PC-9 (cell line): ENCODE measurements around the gene MMD2.

Experiments
- EZH2 ChIP-seq: fragments of 200-600 bp; sonication (generic); IDR thresholded peaks from 2 replicates; pipeline ENCODE4 v1.8.0; 2017; ENCODE audit warnings: antibody characterized with exemption, low read depth
- TF ChIP-seq, protein P1 (sequence below): fragments of 200-600 bp; sonication (generic); conservative IDR thresholded peaks from 2 replicates; pipeline ENCODE4 v1.6.1; 2017; ENCODE audit warnings: mixed run types, antibody characterized with exemption, mild to moderate bottlenecking, moderate library complexity

DNA sequence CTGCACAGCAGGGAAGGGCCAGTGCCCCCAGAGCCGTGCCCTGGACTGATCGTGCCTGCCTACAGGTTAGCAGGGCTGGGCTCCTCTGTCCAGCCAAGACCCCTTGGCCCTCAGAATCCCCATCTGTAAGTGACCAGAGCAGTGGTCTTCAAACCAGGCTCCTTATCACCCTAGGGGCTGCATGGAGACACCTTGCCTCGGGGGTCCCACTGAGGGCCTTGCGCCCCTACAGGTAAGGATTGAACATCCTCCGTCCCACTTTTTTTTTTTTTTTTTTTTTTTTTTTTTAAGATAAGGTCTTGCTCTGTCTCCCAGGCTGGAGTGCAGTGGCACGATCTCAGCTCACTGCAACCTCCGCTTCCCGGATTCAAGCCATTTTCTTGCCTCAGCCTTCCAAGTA lies 42.9 kb downstream of the MMD2 start:
- TF ChIP-seq, protein P1, sequence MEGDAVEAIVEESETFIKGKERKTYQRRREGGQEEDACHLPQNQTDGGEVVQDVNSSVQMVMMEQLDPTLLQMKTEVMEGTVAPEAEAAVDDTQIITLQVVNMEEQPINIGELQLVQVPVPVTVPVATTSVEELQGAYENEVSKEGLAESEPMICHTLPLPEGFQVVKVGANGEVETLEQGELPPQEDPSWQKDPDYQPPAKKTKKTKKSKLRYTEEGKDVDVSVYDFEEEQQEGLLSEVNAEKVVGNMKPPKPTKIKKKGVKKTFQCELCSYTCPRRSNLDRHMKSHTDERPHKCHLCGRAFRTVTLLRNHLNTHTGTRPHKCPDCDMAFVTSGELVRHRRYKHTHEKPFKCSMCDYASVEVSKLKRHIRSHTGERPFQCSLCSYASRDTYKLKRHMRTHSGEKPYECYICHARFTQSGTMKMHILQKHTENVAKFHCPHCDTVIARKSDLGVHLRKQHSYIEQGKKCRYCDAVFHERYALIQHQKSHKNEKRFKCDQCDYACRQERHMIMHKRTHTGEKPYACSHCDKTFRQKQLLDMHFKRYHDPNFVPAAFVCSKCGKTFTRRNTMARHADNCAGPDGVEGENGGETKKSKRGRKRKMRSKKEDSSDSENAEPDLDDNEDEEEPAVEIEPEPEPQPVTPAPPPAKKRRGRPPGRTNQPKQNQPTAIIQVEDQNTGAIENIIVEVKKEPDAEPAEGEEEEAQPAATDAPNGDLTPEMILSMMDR, result no peak
- TF ChIP-seq EZH2, result no peak
